ENCODE data around the gene SBK3. TPM values are rescaled to one million over a fixed set of nuclear protein-coding genes. Genes with fewer than 3 reads are reported as not detected.

Gene SBK3
- total and polyA plus RNA-seq, 2 of the 8 experiments (the other 6 are each of a cell fraction or from before 2014, with no cell fraction given): 0.76 to 1.5 TPM

DNA sequence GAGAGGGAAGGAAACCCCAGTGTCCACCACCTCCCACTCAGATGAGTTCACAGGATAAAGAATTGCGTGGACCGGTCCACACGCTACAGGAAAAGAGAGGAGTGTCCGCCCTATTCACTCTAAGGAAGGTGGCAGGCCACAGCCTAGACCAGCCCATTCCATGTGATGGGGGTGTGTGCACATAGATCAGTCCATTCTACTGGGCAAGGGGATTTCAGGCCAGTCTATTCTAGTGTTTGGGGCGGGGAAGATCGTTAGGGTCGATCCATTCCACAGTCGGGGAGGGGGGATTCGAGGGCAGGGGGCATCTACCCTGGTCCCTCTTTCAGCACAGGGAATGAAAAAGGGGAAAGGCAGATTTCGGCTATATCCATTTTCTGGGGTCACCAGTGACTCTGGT, 46.2 kb upstream of the SBK3 start:
- peaks cover 0 to 2% (median 0%) of the 10 kb centered on the region in 4 experiments; a peak in 2 of 7 replicates for H3K27me3 ChIP-seq (replicated peaks in 1 of 4; ENCODE audit: control insufficient read depth in 3 of 4, extremely low read depth in 1 of 4, insufficient read depth in 3 of 4, low read length in 3 of 4)
- H3K4ac ChIP-seq (replicated peaks; ENCODE audit: insufficient read length, low read depth, low read length): no peak overlapping the region
- H3K79me1 ChIP-seq (ENCODE audit: low read depth, low read length): no peaks in the 10 kb centered on the region; the same call in 1 of the 2 replicates
- H2AFZ ChIP-seq (ENCODE audit: low read length): no peak overlapping the region
- H4K5ac ChIP-seq (ENCODE audit: insufficient read length, low read depth, low read length): no peak overlapping the region
- H2BK15ac ChIP-seq (ENCODE audit: low read length): no peak overlapping the region
- no peak overlapping the region for H3K4me3 ChIP-seq (ENCODE audit: extremely low read depth in 1 of 4, insufficient read depth in 2 of 4, low read depth in 3 of 4, low read length in 4 of 4)
- FAIRE-seq (peak; percentile 36), DNase-seq (ENCODE audit: low read depth in 1 of 2, low spot score in 2 of 2) (peak in 1 of 2 experiments; percentile 47)
- H4K8ac ChIP-seq (ENCODE audit: extremely low read depth, insufficient read depth, low read length): no peak overlapping the region
- peaks cover 0 to 8% (median 4%) of the 10 kb centered on the region in 4 experiments; a peak in 4 of 7 replicates for H3K4me1 ChIP-seq (replicated peaks in 1 of 4; ENCODE audit: control insufficient read depth in 3 of 4, insufficient read depth in 4 of 4, low read length in 3 of 4)
- H3K18ac ChIP-seq (ENCODE audit: extremely low read depth, low read length): no peak overlapping the region; the same call in 1 of the 2 replicates
- no peak overlapping the region for H2BK20ac ChIP-seq (ENCODE audit: low read length)
- WGBS, 2 experiments (ENCODE audit: extremely low coverage in 1 of 2, insufficient coverage in 1 of 2, insufficient read length in 1 of 2, insufficient replicate concordance in 2 of 2, low coverage in 1 of 2, low lambda C conversion rate in 2 of 2, missing lambda C conversion rate in 1 of 2): 82% methylated on average over 10 of the region's 10 CpGs; no CpG with 5 or more reads in 1 of the 2 experiments
- H2BK5ac ChIP-seq (ENCODE audit: low read depth, low read length): no peak overlapping the region
- CTCF ChIA-PET (ENCODE audit: partially characterized antibody): no interaction called here
- no peak overlapping the region for H3K9ac ChIP-seq (replicated peaks in 1 of 4; ENCODE audit: extremely low read depth in 1 of 4, low read depth in 3 of 4, low read length in 3 of 4)
- peaks cover 0 to 10% (median 8%) of the 10 kb centered on the region in 4 experiments; a peak in 3 of 8 replicates for H3K36me3 ChIP-seq (ENCODE audit: control insufficient read depth in 2 of 4, insufficient read depth in 4 of 4, low read length in 3 of 4)
- H3K9me3 ChIP-seq (ENCODE audit: insufficient read depth in 2 of 2, low read depth in 1 of 2, low read length in 1 of 2): no peaks in the 10 kb centered on the region
- H2BK120ac ChIP-seq (replicated peaks; ENCODE audit: low read depth, low read length): no peak overlapping the region
- 0 out of 2 replicates have a peak overlapping the region, but pooled peaks have one; percentile 65 for H2AK5ac ChIP-seq (ENCODE audit: low read depth, low read length)
- H3K4me2 ChIP-seq (ENCODE audit: insufficient read depth in 1 of 2, low read depth in 2 of 2, low read length in 2 of 2): peak overlapping the region in 1 of 2 experiments; percentile 74; a peak in 2 of 4 replicates
- H3K27ac ChIP-seq (ENCODE audit: low read depth, low read length): no peak overlapping the region
- POLR2A ChIA-PET (ENCODE audit: partially characterized antibody): interaction anchor here (1.0 to 2.7 kb wide), 3 partner anchors 13 to 45 kb away, joined by 3 to 18 read pairs (median 3); partner anchors contain the start of gene ZNF865
- H2BK12ac ChIP-seq (ENCODE audit: low read depth, low read length): no peak overlapping the region
- no peak overlapping the region for H4K91ac ChIP-seq (replicated peaks; ENCODE audit: insufficient read length, low read length)
- no peak overlapping the region for H3K14ac ChIP-seq (ENCODE audit: insufficient read length)
- H4K20me1 ChIP-seq (replicated peaks in 1 of 2; ENCODE audit: control insufficient read depth in 1 of 2, insufficient read depth in 2 of 2, low read length in 2 of 2): peaks cover 0 to 2% of the 10 kb centered on the region in 2 experiments
- no peak overlapping the region for H3K23ac ChIP-seq (ENCODE audit: insufficient read length)
- no peak overlapping the region for H3K56ac ChIP-seq (replicated peaks; ENCODE audit: insufficient read length, low read depth, low read length)
- H3K79me2 ChIP-seq (ENCODE audit: control insufficient read depth in 1 of 2, insufficient read depth in 2 of 2, low read length in 2 of 2): no peaks in the 10 kb centered on the region
- peaks cover 4% of the 10 kb centered on the region for H3K23me2 ChIP-seq (ENCODE audit: low read depth, low read length)
- TF ChIP-seq KDM4A (IDR thresholded peaks at IDR 0.05; ENCODE audit: low read depth, low read length, severe bottlenecking): no peak
- TF ChIP-seq, protein P1, sequence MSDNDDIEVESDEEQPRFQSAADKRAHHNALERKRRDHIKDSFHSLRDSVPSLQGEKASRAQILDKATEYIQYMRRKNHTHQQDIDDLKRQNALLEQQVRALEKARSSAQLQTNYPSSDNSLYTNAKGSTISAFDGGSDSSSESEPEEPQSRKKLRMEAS (IDR thresholded peaks at IDR 0.05): peak; percentile 35; the same call in 1 of the 2 replicates
- 0 out of 2 replicates have a peak, but pooled peaks have one; percentile 54 for TF ChIP-seq SP1 (IDR thresholded peaks at IDR 0.05; ENCODE audit: low read depth, low read length)
- TF ChIP-seq RAD21 (IDR thresholded peaks at IDR 0.05 in 1 of 2, conservative IDR thresholded peaks at IDR 0.05 in 1 of 2; ENCODE audit: low read depth in 2 of 2, low read length in 2 of 2): no peak
- TF ChIP-seq SIX5 (IDR thresholded peaks at IDR 0.05; ENCODE audit: low read depth, low read length): peak; percentile 74
- no peak for TF ChIP-seq SAP30 (IDR thresholded peaks at IDR 0.05; ENCODE audit: insufficient read depth, insufficient replicate concordance, low read length)
- peak in 1 of 2 experiments; percentile 99; a peak in 2 of 3 replicates for TF ChIP-seq EP300 (IDR thresholded peaks at IDR 0.05; ENCODE audit: borderline replicate concordance in 1 of 2, low read depth in 2 of 2, low read length in 2 of 2)
- TF ChIP-seq POLR2AphosphoS5 (IDR thresholded peaks at IDR 0.05; ENCODE audit: low read depth, low read length): peak; percentile 42
- no peak for TF ChIP-seq ZNF274 (IDR thresholded peaks at IDR 0.05; ENCODE audit: borderline replicate concordance, extremely low read depth, low read length)
- no peak for TF ChIP-seq POLR2A (IDR thresholded peaks at IDR 0.05; ENCODE audit: control extremely low read depth in 1 of 2, low read depth in 2 of 2, low read length in 2 of 2)
- TF ChIP-seq RNF2 (IDR thresholded peaks at IDR 0.05; ENCODE audit: borderline replicate concordance, low read depth, low read length, missing control alignments, poor library complexity, severe bottlenecking): no peak
- peak; percentile 94 for TF ChIP-seq CHD1 (IDR thresholded peaks at IDR 0.05; ENCODE audit: low read depth, low read length)
